Hindlimb muscle (tissue), 1 donor: Measurements from ENCODE around the gene SUPT6H. TPM values are rescaled to one million over a fixed set of nuclear protein-coding genes. Genes with fewer than 3 reads are reported as not detected.

ENCODE experiments used
- DNase-seq: peaks from one replicate; pipeline ENCODE4 v3.0.0-alpha.2; 2013
- polyA plus RNA-seq: library from polyadenylated mRNA; unstranded; fragments of 120-200 nt; gene quantifications from one replicate; pipeline ENCODE4 v1.2.1, GENCODE V29; 2013; ENCODE audit not compliant: insufficient read length

The SUPT6H gene
- polyA plus RNA-seq, 1 donor: 48.0 TPM

DNA sequence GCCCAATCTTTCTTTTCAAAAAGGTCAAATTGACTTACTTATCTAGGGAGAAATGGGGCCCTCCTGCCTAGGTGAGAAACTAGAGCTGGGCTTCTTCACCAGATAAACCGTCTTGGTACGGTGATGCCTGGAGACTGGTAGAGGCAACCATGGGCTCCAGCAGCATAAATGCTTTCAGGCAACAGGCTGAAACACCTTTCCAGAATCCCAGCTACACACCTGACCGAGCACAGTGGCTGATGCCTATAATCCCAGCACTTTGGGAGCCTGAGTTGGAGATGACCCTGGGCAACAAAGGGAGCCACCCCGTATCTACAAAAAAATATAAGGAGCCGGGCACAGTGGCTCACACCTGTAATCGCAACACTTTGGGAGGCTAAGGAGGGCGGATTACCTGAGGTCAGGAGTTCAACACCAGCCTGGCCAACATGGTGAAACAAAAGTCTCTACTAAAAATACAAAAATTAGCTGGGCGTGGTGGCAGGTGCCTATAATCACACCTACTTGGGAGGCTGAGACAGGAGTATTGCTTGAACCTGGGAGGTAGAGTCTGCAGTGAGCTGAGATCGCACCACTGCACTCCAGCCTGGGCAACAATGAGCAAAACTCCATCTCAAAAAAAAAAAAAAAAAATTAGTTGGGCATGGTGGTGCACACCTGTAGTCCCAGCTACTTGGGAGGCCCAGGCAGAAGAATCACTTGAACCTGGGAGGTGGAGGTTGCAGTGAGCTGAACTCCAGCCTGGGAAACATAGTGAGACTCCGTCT is 89.8 kb downstream of the SUPT6H start:
- no peak for DNase-seq

Other genes starting within 250 kb of the SUPT6H start
- gene SLC13A2, start 188.6 kb upstream of the SUPT6H start, polyA plus RNA-seq: not detected
- 0.12 TPM for gene FOXN1, start 155.9 kb upstream of the SUPT6H start, polyA plus RNA-seq
- gene UNC119, start 109.6 kb upstream of the SUPT6H start, polyA plus RNA-seq: 15.5 TPM
- 51.9 TPM for gene PIGS, start 90.7 kb upstream of the SUPT6H start, polyA plus RNA-seq
- gene ALDOC, start 85.3 kb upstream of the SUPT6H start, polyA plus RNA-seq: 1.8 TPM
- gene SPAG5, start 63.2 kb upstream of the SUPT6H start, polyA plus RNA-seq: 21.7 TPM
- 17.2 TPM for gene RSKR, start 48.0 kb upstream of the SUPT6H start, polyA plus RNA-seq
- gene BLTP2, start 17.0 kb upstream of the SUPT6H start, polyA plus RNA-seq: 53.0 TPM
- gene SDF2, start 299 bp upstream of the SUPT6H start, polyA plus RNA-seq: 39.5 TPM
- 3.5 TPM for gene PROCA1, start 49.7 kb downstream of the SUPT6H start, polyA plus RNA-seq
- gene RAB34, start 55.7 kb downstream of the SUPT6H start, polyA plus RNA-seq: 58.6 TPM
- gene RPL23A, start 57.8 kb downstream of the SUPT6H start, polyA plus RNA-seq: 1,269 TPM
- gene TLCD1, start 64.0 kb downstream of the SUPT6H start, polyA plus RNA-seq: 4.0 TPM
- 3.7 TPM for gene NEK8, start 66.6 kb downstream of the SUPT6H start, polyA plus RNA-seq
- 75.4 TPM for gene TRAF4, start 81.8 kb downstream of the SUPT6H start, polyA plus RNA-seq
- gene FAM222B, start 180.6 kb downstream of the SUPT6H start, polyA plus RNA-seq: 15.4 TPM
- gene ERAL1, start 192.8 kb downstream of the SUPT6H start, polyA plus RNA-seq: 44.0 TPM
- 77.5 TPM for gene FLOT2, start 235.5 kb downstream of the SUPT6H start, polyA plus RNA-seq
- gene DHRS13, start 240.9 kb downstream of the SUPT6H start, polyA plus RNA-seq: 3.9 TPM